Measurements from ENCODE around the gene CCDC91. TPM values are rescaled to one million over a fixed set of nuclear protein-coding genes. Genes with fewer than 3 reads are reported as not detected.

Gene CCDC91
- polyA plus RNA-seq, 3 donors = 6.3 to 18.1 (median 15.6) TPM

- Mint-ChIP-seq H3K9me3 (peaks cover 0 to 8% (median 6%) of the 10 kb centered on the region in 7 donors), H3K36me3 (no peaks in the 10 kb centered on the region)
These were observed 322.1 kb downstream of the CCDC91 start for GRCh38 chr12:28512406-28512805.

GRCh38 chr12:28512876-28513275 lies 322.6 kb downstream of the CCDC91 start:
- Mint-ChIP-seq H3K36me3 (no peaks in the 10 kb centered on the region), H3K27ac (no peak overlapping the region), H3K9me3 (peaks cover 0 to 6% (median 6%) of the 10 kb centered on the region in 7 donors), H3K27me3 (ENCODE audit: low read depth in 3 of 3) (no peaks in the 10 kb centered on the region), H3K4me3 (no peak overlapping the region), H3K4me1 (no peaks in the 10 kb centered on the region)
- TF ChIP-seq CTCF (IDR thresholded peaks at IDR 0.05) = no peak
- Histone ChIP-seq H3K4me2 (replicated peaks; ENCODE audit: extremely low read depth, low read length, poor library complexity, severe bottlenecking) (no peak overlapping the region), H3K27me3 (ENCODE audit: control insufficient read depth in 2 of 2, insufficient read depth in 2 of 2, low read length in 2 of 2) (no peaks in the 10 kb centered on the region), H2AFZ (ENCODE audit: insufficient read depth, low read depth, low read length, poor library complexity, severe bottlenecking) (no peak overlapping the region), H3K27ac (ENCODE audit: low read depth in 1 of 2, low read length in 2 of 2) (no peak overlapping the region), H3K36me3 (replicated peaks in 1 of 2; ENCODE audit: control insufficient read depth in 1 of 2, insufficient read depth in 2 of 2, low read length in 2 of 2) (no peaks in the 10 kb centered on the region), H3K9ac (ENCODE audit: insufficient read depth, low read length, poor library complexity, severe bottlenecking) (no peak overlapping the region), H3K4me3 (replicated peaks in 1 of 3; ENCODE audit: low read depth in 2 of 3, low read length in 3 of 3) (no peak overlapping the region), H3K9me3 (replicated peaks in 1 of 2; ENCODE audit: control insufficient read depth in 1 of 2, insufficient read depth in 1 of 2, low read length in 2 of 2) (no peaks in the 10 kb centered on the region), H3K79me2 (ENCODE audit: insufficient read depth, low read length) (no peaks in the 10 kb centered on the region), H3K4me1 (ENCODE audit: control insufficient read depth in 1 of 2, insufficient read depth in 2 of 2, low read length in 2 of 2) (no peaks in the 10 kb centered on the region), H4K20me1 (ENCODE audit: insufficient read depth, low read length) (no peaks in the 10 kb centered on the region)
- WGBS (ENCODE audit: insufficient coverage) = no CpG with 5 or more reads among the region's 1 CpG
- no peak for DNase-seq
- intact Hi-C loops (cut with micrococcal nuclease) = no loop called here

More at GRCh38 chr12:28512406-28512805, 322.1 kb downstream of the CCDC91 start:
- Mint-ChIP-seq H3K27ac (no peak overlapping the region), H3K27me3 (ENCODE audit: low read depth in 3 of 3) (no peaks in the 10 kb centered on the region), H3K4me3 (no peak overlapping the region), H3K4me1 (no peaks in the 10 kb centered on the region)
- no peak for TF ChIP-seq CTCF (IDR thresholded peaks at IDR 0.05)
- H3K36me3 ChIP-seq (replicated peaks in 1 of 2; ENCODE audit: control insufficient read depth in 1 of 2, insufficient read depth in 2 of 2, low read length in 2 of 2) = no peaks in the 10 kb centered on the region
- no peaks in the 10 kb centered on the region for H4K20me1 ChIP-seq (ENCODE audit: insufficient read depth, low read length)
- no peaks in the 10 kb centered on the region for H3K27me3 ChIP-seq (ENCODE audit: control insufficient read depth in 2 of 2, insufficient read depth in 2 of 2, low read length in 2 of 2)
- no peak for DNase-seq
- no peak overlapping the region for H3K27ac ChIP-seq (ENCODE audit: low read depth in 1 of 2, low read length in 2 of 2)
- no peaks in the 10 kb centered on the region for H3K4me1 ChIP-seq (ENCODE audit: control insufficient read depth in 1 of 2, insufficient read depth in 2 of 2, low read length in 2 of 2)
- H3K79me2 ChIP-seq (ENCODE audit: insufficient read depth, low read length) = no peaks in the 10 kb centered on the region
- no peak overlapping the region for H3K4me2 ChIP-seq (replicated peaks; ENCODE audit: extremely low read depth, low read length, poor library complexity, severe bottlenecking)
- no peak overlapping the region for H2AFZ ChIP-seq (ENCODE audit: insufficient read depth, low read depth, low read length, poor library complexity, severe bottlenecking)
- intact Hi-C loops (cut with micrococcal nuclease) = no loop called here
- no peaks in the 10 kb centered on the region for H3K9me3 ChIP-seq (replicated peaks in 1 of 2; ENCODE audit: control insufficient read depth in 1 of 2, insufficient read depth in 1 of 2, low read length in 2 of 2)
- H3K9ac ChIP-seq (ENCODE audit: insufficient read depth, low read length, poor library complexity, severe bottlenecking) = no peak overlapping the region
- WGBS (ENCODE audit: insufficient coverage) = no CpG with 5 or more reads among the region's 6 CpGs
- H3K4me3 ChIP-seq (replicated peaks in 1 of 3; ENCODE audit: low read depth in 2 of 3, low read length in 3 of 3) = no peak overlapping the region

Measured in CD14-positive monocyte (primary cell).